ENCODE data around the gene ING4. TPM values are rescaled to one million over a fixed set of nuclear protein-coding genes. Genes with fewer than 3 reads are reported as not detected.

ING4 gene
- total and polyA plus RNA-seq, 8 donors: 8.7 to 53.6 (median 38.6) TPM

Small RNAs within 50 kb of the gene (small RNA-seq; reads per million reads assigned to genes)
- 0 reads per million in 4 donors for gene RNU6-781P

Other genes with a start within 250 kb of the ING4 start
- gene CD27, start 218.2 kb downstream of the ING4 start, total RNA-seq: 1 to 10 TPM in 1 of 5 donors, under 1 TPM in 1, not detected in 3; 0.92 to 8.7 TPM
- 1 to 10 TPM; 1.7 to 5.8 (median 3.2) TPM for gene CD27, start 218.2 kb downstream of the ING4 start, polyA plus RNA-seq
- gene TAPBPL, start 211.1 kb downstream of the ING4 start, total RNA-seq: 100 to 1,000 TPM in 1 of 5 donors, 10 to 100 TPM in 4; 15.2 to 115 (median 40.0) TPM
- gene TAPBPL, start 211.1 kb downstream of the ING4 start, polyA plus RNA-seq: 10 to 100 TPM; 13.0 to 15.3 (median 15.1) TPM
- 10 to 100 TPM in 2 of 5 donors, 1 to 10 TPM in 3; 1.2 to 16.5 (median 4.8) TPM for gene VAMP1, start 192.4 kb downstream of the ING4 start, total RNA-seq
- 1 to 10 TPM in 2 of 3 donors, not detected in 1; 2.6 to 8.9 TPM for gene VAMP1, start 192.4 kb downstream of the ING4 start, polyA plus RNA-seq
- gene MRPL51, start 169.9 kb downstream of the ING4 start, total RNA-seq: 100 to 1,000 TPM in 1 of 5 donors, 10 to 100 TPM in 4; 26.8 to 146 (median 50.7) TPM
- gene MRPL51, start 169.9 kb downstream of the ING4 start, polyA plus RNA-seq: 100 to 1,000 TPM; 108 to 143 (median 128) TPM
- 100 to 1,000 TPM in 1 of 5 donors, 10 to 100 TPM in 4; 15.4 to 105 (median 17.9) TPM for gene NCAPD2, start 169.0 kb downstream of the ING4 start, total RNA-seq
- 10 to 100 TPM in 1 of 3 donors, 1 to 10 TPM in 2; 8.3 to 18.3 (median 9.7) TPM for gene NCAPD2, start 169.0 kb downstream of the ING4 start, polyA plus RNA-seq
- gene GAPDH, start 128.6 kb downstream of the ING4 start, total RNA-seq: 1,000 to 10,000 TPM in 4 of 5 donors, 100 to 1,000 TPM in 1; 579 to 1,258 (median 1,242) TPM
- gene GAPDH, start 128.6 kb downstream of the ING4 start, polyA plus RNA-seq: 1,000 to 10,000 TPM; 1,352 to 2,765 (median 1,815) TPM
- gene IFFO1, start 107.1 kb downstream of the ING4 start, total RNA-seq: 10 to 100 TPM in 1 of 5 donors, 1 to 10 TPM in 4; 1.4 to 14.0 (median 3.2) TPM
- gene IFFO1, start 107.1 kb downstream of the ING4 start, polyA plus RNA-seq: 1 to 10 TPM; 2.7 to 9.1 (median 3.4) TPM
- 100 to 1,000 TPM in 1 of 5 donors, 10 to 100 TPM in 4; 16.3 to 231 (median 30.0) TPM for gene NOP2, start 94.8 kb downstream of the ING4 start, total RNA-seq
- gene NOP2, start 94.8 kb downstream of the ING4 start, polyA plus RNA-seq: 10 to 100 TPM; 19.5 to 27.4 (median 19.7) TPM
- gene CHD4, start 55.7 kb downstream of the ING4 start, total RNA-seq: 100 to 1,000 TPM; 169 to 315 (median 202) TPM
- gene CHD4, start 55.7 kb downstream of the ING4 start, polyA plus RNA-seq: 100 to 1,000 TPM; 105 to 139 (median 111) TPM
- 10 to 100 TPM in 1 of 5 donors, 1 to 10 TPM in 4; 1.3 to 33.0 (median 5.8) TPM for gene LPAR5, start 27.2 kb downstream of the ING4 start, total RNA-seq
- 1 to 10 TPM; 2.0 to 5.6 (median 3.5) TPM for gene LPAR5, start 27.2 kb downstream of the ING4 start, polyA plus RNA-seq
- 1 to 10 TPM in 2 of 5 donors, not detected in 3; 2.2 to 6.4 TPM for gene ACRBP, start 15.7 kb downstream of the ING4 start, total RNA-seq
- gene ACRBP, start 15.7 kb downstream of the ING4 start, polyA plus RNA-seq: 1 to 10 TPM in 2 of 3 donors, under 1 TPM in 1; 0.31 to 1.6 (median 1.1) TPM
- 100 to 1,000 TPM in 1 of 5 donors, 10 to 100 TPM in 4; 16.5 to 207 (median 35.6) TPM for gene ZNF384, start 26.3 kb upstream of the ING4 start, total RNA-seq
- gene ZNF384, start 26.3 kb upstream of the ING4 start, polyA plus RNA-seq: 10 to 100 TPM; 16.7 to 21.8 (median 20.2) TPM
- under 1 TPM in 2 of 5 donors, not detected in 3; 0.14 to 0.37 TPM for gene PIANP, start 37.7 kb upstream of the ING4 start, total RNA-seq
- 1 to 10 TPM in 2 of 3 donors, under 1 TPM in 1; 0.50 to 1.7 (median 1.5) TPM for gene PIANP, start 37.7 kb upstream of the ING4 start, polyA plus RNA-seq
- 10 to 100 TPM in 4 of 5 donors, 1 to 10 TPM in 1; 5.8 to 50.0 (median 25.7) TPM for gene COPS7A, start 60.9 kb upstream of the ING4 start, total RNA-seq
- gene COPS7A, start 60.9 kb upstream of the ING4 start, polyA plus RNA-seq: 10 to 100 TPM; 45.2 to 54.2 (median 51.6) TPM
- 100 to 1,000 TPM in 4 of 5 donors, 1 to 10 TPM in 1; 9.3 to 296 (median 128) TPM for gene MLF2, start 90.0 kb upstream of the ING4 start, total RNA-seq
- 100 to 1,000 TPM; 168 to 183 (median 180) TPM for gene MLF2, start 90.0 kb upstream of the ING4 start, polyA plus RNA-seq
- gene PTMS, start 103.2 kb upstream of the ING4 start, total RNA-seq: 100 to 1,000 TPM in 1 of 5 donors, 10 to 100 TPM in 4; 22.8 to 261 (median 78.2) TPM
- 100 to 1,000 TPM; 228 to 363 (median 307) TPM for gene PTMS, start 103.2 kb upstream of the ING4 start, polyA plus RNA-seq
- 1 to 10 TPM in 2 of 5 donors, not detected in 3; 2.2 to 2.3 TPM for gene LAG3, start 109.4 kb upstream of the ING4 start, total RNA-seq
- 1 to 10 TPM in 2 of 3 donors, under 1 TPM in 1; 0.25 to 1.4 (median 1.2) TPM for gene LAG3, start 109.4 kb upstream of the ING4 start, polyA plus RNA-seq
- gene CD4, start 126.4 kb upstream of the ING4 start, total RNA-seq: 10 to 100 TPM in 1 of 5 donors, 1 to 10 TPM in 2, not detected in 2; 7.2 to 25.9 (median 9.7) TPM
- gene CD4, start 126.4 kb upstream of the ING4 start, polyA plus RNA-seq: 1 to 10 TPM; 2.0 to 7.3 (median 3.9) TPM
- 1 to 10 TPM; 1.3 to 7.5 (median 1.8) TPM for gene GPR162, start 158.7 kb upstream of the ING4 start, total RNA-seq
- 1 to 10 TPM; 2.6 to 9.3 (median 6.4) TPM for gene GPR162, start 158.7 kb upstream of the ING4 start, polyA plus RNA-seq
- 10 to 100 TPM; 15.2 to 41.1 (median 18.0) TPM for gene P3H3, start 165.3 kb upstream of the ING4 start, total RNA-seq
- 10 to 100 TPM in 1 of 3 donors, 1 to 10 TPM in 2; 7.0 to 15.1 (median 9.1) TPM for gene P3H3, start 165.3 kb upstream of the ING4 start, polyA plus RNA-seq
- gene GNB3, start 177.8 kb upstream of the ING4 start, total RNA-seq: 10 to 100 TPM in 1 of 5 donors, 1 to 10 TPM in 2, under 1 TPM in 1, not detected in 1; 0.89 to 11.1 (median 4.5) TPM
- gene GNB3, start 177.8 kb upstream of the ING4 start, polyA plus RNA-seq: 1 to 10 TPM in 2 of 3 donors, under 1 TPM in 1; 0.87 to 2.8 (median 2.7) TPM
- gene CDCA3, start 188.2 kb upstream of the ING4 start, total RNA-seq: 10 to 100 TPM in 3 of 5 donors, 1 to 10 TPM in 2; 3.3 to 56.0 (median 19.6) TPM
- 10 to 100 TPM in 1 of 3 donors, 1 to 10 TPM in 2; 2.1 to 12.2 (median 9.8) TPM for gene CDCA3, start 188.2 kb upstream of the ING4 start, polyA plus RNA-seq
- 10 to 100 TPM; 26.3 to 69.4 (median 48.7) TPM for gene USP5, start 189.0 kb upstream of the ING4 start, total RNA-seq
- 10 to 100 TPM; 20.9 to 29.0 (median 25.0) TPM for gene USP5, start 189.0 kb upstream of the ING4 start, polyA plus RNA-seq
- 100 to 1,000 TPM; 131 to 359 (median 268) TPM for gene TPI1, start 204.4 kb upstream of the ING4 start, total RNA-seq
- gene TPI1, start 204.4 kb upstream of the ING4 start, polyA plus RNA-seq: 100 to 1,000 TPM; 403 to 526 (median 504) TPM
- 10 to 100 TPM in 1 of 5 donors, 1 to 10 TPM in 3, not detected in 1; 5.1 to 24.0 (median 6.0) TPM for gene SPSB2, start 210.2 kb upstream of the ING4 start, total RNA-seq
- 10 to 100 TPM in 2 of 3 donors, 1 to 10 TPM in 1; 9.9 to 13.4 (median 11.2) TPM for gene SPSB2, start 210.2 kb upstream of the ING4 start, polyA plus RNA-seq
- 10 to 100 TPM in 1 of 5 donors, 1 to 10 TPM in 3, not detected in 1; 5.3 to 20.4 (median 9.0) TPM for gene LRRC23, start 241.7 kb upstream of the ING4 start, total RNA-seq
- 10 to 100 TPM in 1 of 3 donors, 1 to 10 TPM in 2; 8.0 to 11.0 (median 9.0) TPM for gene LRRC23, start 241.7 kb upstream of the ING4 start, polyA plus RNA-seq

All from stomach (tissue), 8 donors.